ENCODE data around the gene ASTN2. TPM values are rescaled to one million over a fixed set of nuclear protein-coding genes. Genes with fewer than 3 reads are reported as not detected.

Gene ASTN2
- total and polyA plus RNA-seq, 9 donors, result 1.8 to 6.4 (median 3.2) TPM

GRCh38 chr9:117050007-117050406 is 364.9 kb downstream of the ASTN2 start:
- Histone ChIP-seq H3K4me1 (ENCODE audit: insufficient read depth) (no peaks in the 10 kb centered on the region), H3K27ac (no peak overlapping the region), H3K27me3 (no peaks in the 10 kb centered on the region), H3K9me3 (no peaks in the 10 kb centered on the region), H3K4me3 (no peak overlapping the region), H3K36me3 (no peaks in the 10 kb centered on the region)
- TF ChIP-seq CTCF (IDR thresholded peaks at IDR 0.05), result no peak
- TF ChIP-seq EP300 (IDR thresholded peaks at IDR 0.05), result no peak
- no peak for TF ChIP-seq POLR2A (IDR thresholded peaks at IDR 0.05)
- WGBS, 3 donors, result 78 to 80% (median 80%) methylated on average over 3 of the region's 3 CpGs
- intact Hi-C loops (cut with DNase I), result no loop called here
- DNase-seq, result no peak

- intact Hi-C loops (cut with DNase I), result no loop called here
- Histone ChIP-seq H3K9me3 (no peaks in the 10 kb centered on the region), H3K36me3 (no peaks in the 10 kb centered on the region), H3K27me3 (no peaks in the 10 kb centered on the region), H3K4me3 (no peak overlapping the region), H3K27ac (no peak overlapping the region), H3K4me1 (ENCODE audit: insufficient read depth) (no peaks in the 10 kb centered on the region)
- DNase-seq, result no peak
- WGBS, 3 donors, result 82 to 88% (median 83%) methylated on average over 3 of the region's 3 CpGs
- no peak for TF ChIP-seq POLR2A (IDR thresholded peaks at IDR 0.05)
- no peak for TF ChIP-seq EP300 (IDR thresholded peaks at IDR 0.05)
Measured at GRCh38 chr9:117046666-117047327, 368.1 kb downstream of the ASTN2 start.

- Histone ChIP-seq H3K4me1 (ENCODE audit: insufficient read depth) (no peaks in the 10 kb centered on the region), H3K36me3 (no peaks in the 10 kb centered on the region), H3K4me3 (no peak overlapping the region), H3K27ac (no peak overlapping the region), H3K27me3 (no peaks in the 10 kb centered on the region), H3K9me3 (no peaks in the 10 kb centered on the region)
- intact Hi-C loops (cut with DNase I), result no loop called here
- WGBS, 3 donors, result 67 to 69% (median 67%) methylated on average over 4 of the region's 4 CpGs
- no peak for TF ChIP-seq EP300 (IDR thresholded peaks at IDR 0.05)
- no peak for TF ChIP-seq CTCF (IDR thresholded peaks at IDR 0.05)
- no peak for TF ChIP-seq POLR2A (IDR thresholded peaks at IDR 0.05)
- DNase-seq, result no peak
Measured at GRCh38 chr9:117044241-117044640, 370.6 kb downstream of the ASTN2 start.

GRCh38 chr9:117043159-117043558 is 371.7 kb downstream of the ASTN2 start:
- Histone ChIP-seq H3K36me3 (no peaks in the 10 kb centered on the region), H3K27me3 (no peaks in the 10 kb centered on the region), H3K27ac (no peak overlapping the region), H3K4me3 (no peak overlapping the region), H3K4me1 (ENCODE audit: insufficient read depth) (no peaks in the 10 kb centered on the region), H3K9me3 (no peaks in the 10 kb centered on the region)
- 94 to 95% (median 94%) methylated on average over 1 of the region's 1 CpG for WGBS, 3 donors
- intact Hi-C loops (cut with DNase I), result no loop called here
- DNase-seq, result no peak
- no peak for TF ChIP-seq POLR2A (IDR thresholded peaks at IDR 0.05)
- TF ChIP-seq CTCF (IDR thresholded peaks at IDR 0.05), result no peak
- no peak for TF ChIP-seq EP300 (IDR thresholded peaks at IDR 0.05)

- Histone ChIP-seq H3K27me3 (no peaks in the 10 kb centered on the region), H3K4me1 (ENCODE audit: insufficient read depth) (no peaks in the 10 kb centered on the region), H3K4me3 (no peak overlapping the region), H3K36me3 (no peaks in the 10 kb centered on the region), H3K9me3 (no peaks in the 10 kb centered on the region), H3K27ac (no peak overlapping the region)
- DNase-seq, result no peak
- intact Hi-C loops (cut with DNase I), result no loop called here
- whole genome bisulfite sequencing, 3 donors, result 35 to 48% (median 44%) methylated on average over 1 of the region's 1 CpG
- no peak for TF ChIP-seq CTCF (IDR thresholded peaks at IDR 0.05)
- no peak for TF ChIP-seq EP300 (IDR thresholded peaks at IDR 0.05)
- TF ChIP-seq POLR2A (IDR thresholded peaks at IDR 0.05), result no peak
Measured at GRCh38 chr9:117035546-117035945, 379.3 kb downstream of the ASTN2 start.
